OCI-LY7 (cell line): ENCODE results near the gene DNAJB4.
"Not testable (repeated sequence)": the region's sequence is repeated elsewhere in the genome, so short reads cannot be mapped to it uniquely, and the experiment has no call there.

Experiments used
- CTCF ChIP-seq: fragments of 200-600 bp; sonication (generic); conservative IDR thresholded peaks from 2 replicates; pipeline ENCODE4 v1.5.1; 2014; ENCODE audit warnings: mild to moderate bottlenecking, antibody characterized with exemption, low read length, moderate library complexity, mixed read lengths
- EZH2phosphoT487 ChIP-seq: fragments of 200-600 bp; sonication (generic); IDR thresholded peaks from 2 replicates; pipeline ENCODE4 v1.6.1; 2018; ENCODE audit warnings: low read depth, borderline replicate concordance, mild to moderate bottlenecking, mixed run types, antibody characterized with exemption, low read length, moderate library complexity, mixed read lengths

DNA sequence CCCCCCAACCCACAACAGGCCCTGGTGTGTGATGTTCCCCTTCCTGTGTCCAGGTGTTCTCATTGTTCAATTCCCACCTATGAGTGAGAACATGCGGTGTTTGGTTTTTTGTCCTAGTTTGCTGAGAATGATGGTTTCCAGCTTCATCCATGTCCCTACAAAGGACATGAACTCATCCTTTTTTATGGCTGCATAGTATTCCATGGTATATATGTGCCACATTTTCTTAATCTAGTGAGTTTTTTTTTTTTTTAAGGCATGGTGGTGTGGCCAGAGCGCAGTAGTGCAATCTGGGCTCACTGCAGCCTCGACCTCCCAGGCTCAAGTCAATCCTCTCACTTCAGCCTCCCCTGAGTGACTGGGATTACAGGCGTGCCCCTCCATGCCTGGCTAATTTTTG, 16.4 kb downstream of the DNAJB4 start:
- TF ChIP-seq CTCF, EZH2phosphoT487: not testable (repeated sequence)
